K562 (cell line): ENCODE measurements around the gene APP. TPM values are rescaled to one million over a fixed set of nuclear protein-coding genes. Genes with fewer than 3 reads are reported as not detected.

ENCODE experiments used
- ATAC-seq: fragments of 200-7000 bp; cut with Tn5 transposase; 3 replicates; pipeline ENCODE4 v1.9.1; 2020; ENCODE audit warnings: moderate library complexity
- BruUV-seq: library from RNA; stranded (reverse); fragments of 400-500 nt; replicated peaks from 2 replicates; lab custom pipeline; 2021; lab: Mats Ljungman, UMichigan
- CTCF ChIA-PET: fragments of 300-600 bp; formaldehyde crosslinking; extraction: SDS; loops from one replicate; lab custom pipeline; 2021; ENCODE audit warnings: low intra/inter-chr PET ratio; lab: Yijun Ruan, JAX
- POLR2A ChIA-PET: fragments of 300-600, 350-650 bp; sonication (Branson Sonifier 250); formaldehyde crosslinking; extraction: SDS; loops from one replicate; lab custom pipeline; 2021; ENCODE audit warnings: antibody characterized with exemption, inconsistent platforms; lab: Yijun Ruan, JAX
- DNase-seq, 4 experiments: peaks; one replicate each; pipeline versions ENCODE4 v3.0.0 to v3.0.0-alpha.2; 2011 to 2018; ENCODE audit warnings: low spot score in 3 of 4, mixed read lengths in 3 of 4; ENCODE audit errors: extremely low read depth in 1 of 4
- FAIRE-seq: peaks from 2 replicates; lab custom pipeline; 2011; peaks lifted over from hg19 to GRCh38; lab: Jason Lieb, UNC
- H2AFZ ChIP-seq: 2 replicates; pipeline ENCODE4 v1.6.0; 2011; ENCODE audit warnings: low read depth, low read length, control low read depth, inconsistent platforms
- H3K27ac ChIP-seq: fragments of 200-600 bp; 3 replicates; pipeline ENCODE4 v1.8.0; 2011; ENCODE audit warnings: low read depth, mild to moderate bottlenecking, control low read depth, inconsistent platforms, low read length, moderate library complexity, mixed read lengths; ENCODE audit errors: extremely low read depth
- H3K27me3 ChIP-seq, 2 experiments: fragments of 300-600 bp in 1 of 2; 2 replicates in 1 of 2; 3 replicates in 1 of 2; pipeline versions ENCODE4 v1.6.0 to v1.8.0; 2011; ENCODE audit warnings: inconsistent platforms in 2 of 2, low read length in 2 of 2, mild to moderate bottlenecking in 1 of 2, mixed read lengths in 1 of 2, moderate library complexity in 1 of 2; ENCODE audit not compliant: control insufficient read depth in 2 of 2, insufficient read depth in 2 of 2
- H3K36me3 ChIP-seq: fragments of 300-600 bp; 3 replicates; pipeline ENCODE4 v1.8.0; 2011; ENCODE audit warnings: mild to moderate bottlenecking, low read length, inconsistent platforms; ENCODE audit not compliant: control insufficient read depth, insufficient read depth
- H3K4me1 ChIP-seq, 2 experiments: fragments of 200-600 bp in 1 of 2; replicated peaks in 1 of 2; 2 replicates in 1 of 2; 3 replicates in 1 of 2; pipeline versions ENCODE4 v1.5.1 to v1.8.0; 2011; ENCODE audit warnings: inconsistent platforms in 2 of 2, low read length in 2 of 2, mild to moderate bottlenecking in 1 of 2, mixed read lengths in 1 of 2, moderate library complexity in 1 of 2; ENCODE audit not compliant: control insufficient read depth in 2 of 2, insufficient read depth in 2 of 2
- H3K4me2 ChIP-seq: 2 replicates; pipeline ENCODE4 v1.6.1; 2011; ENCODE audit warnings: low read length, control low read depth, inconsistent platforms, mixed read lengths; ENCODE audit not compliant: insufficient read depth
- H3K4me3 ChIP-seq: fragments of 200-600 bp; sonication (generic), shearing (Covaris generic); 2 replicates; pipeline ENCODE4 v1.5.1; 2016; ENCODE audit warnings: control low read depth, inconsistent platforms
- H3K79me2 ChIP-seq: fragments of 200-600 bp; 3 replicates; pipeline ENCODE4 v1.8.0; 2011; ENCODE audit warnings: low read length, inconsistent platforms; ENCODE audit not compliant: control insufficient read depth, insufficient read depth
- H3K9ac ChIP-seq, 2 experiments: 2 replicates each; pipeline versions ENCODE4 v1.6.0 to v1.6.1; 2011; ENCODE audit warnings: low read depth in 2 of 2, low read length in 2 of 2, control low read depth in 1 of 2, inconsistent platforms in 1 of 2, mild to moderate bottlenecking in 1 of 2, mixed read lengths in 1 of 2; ENCODE audit not compliant: insufficient read depth in 1 of 2
- H3K9me1 ChIP-seq: one replicate; pipeline ENCODE4 v1.6.0; 2011; ENCODE audit warnings: inconsistent platforms, mild to moderate bottlenecking, low read length, moderate library complexity; ENCODE audit not compliant: control insufficient read depth, insufficient read depth
- H3K9me3 ChIP-seq: replicated peaks from 2 replicates; pipeline ENCODE4 v1.5.1; 2011; ENCODE audit warnings: low read depth, low read length, inconsistent platforms; ENCODE audit not compliant: control insufficient read depth, insufficient read depth
- H4K20me1 ChIP-seq: replicated peaks from 2 replicates; pipeline ENCODE4 v1.6.1; 2011; ENCODE audit warnings: low read length, inconsistent platforms, mixed read lengths; ENCODE audit not compliant: control insufficient read depth, insufficient read depth
- ARNT ChIP-seq, 2 experiments: fragments of 450-650 bp; IDR thresholded peaks; 2 replicates each; pipeline ENCODE4 v1.6.1; 2016; ENCODE audit warnings: mild to moderate bottlenecking in 1 of 2
- FIP1L1 ChIP-seq: fragments of 200-400 bp; formaldehyde crosslinking; IDR thresholded peaks from 2 replicates; pipeline ENCODE4 v1.6.1; 2018; ENCODE audit warnings: mild to moderate bottlenecking, low read depth, low read length; ENCODE audit not compliant: poor library complexity, severe bottlenecking
- HNRNPH1 ChIP-seq: fragments of 200-400 bp; formaldehyde crosslinking; optimal IDR thresholded peaks from 2 replicates; pipeline ENCODE3; 2017; ENCODE audit warnings: low read depth, mild to moderate bottlenecking, low read length, moderate library complexity
- SMAD2 ChIP-seq: fragments of 150-350 bp; IDR thresholded peaks from 2 replicates; pipeline ENCODE4 v1.6.1; 2014; ENCODE audit warnings: low read depth, mild to moderate bottlenecking, low read length
- STAT5B ChIP-seq: fragments of 250-450 bp; sonication (Bioruptor Pico); IDR thresholded peaks from 2 replicates; pipeline ENCODE4 v1.8.0; 2021; ENCODE audit warnings: mild to moderate bottlenecking, inconsistent platforms
- TFE3 ChIP-seq: fragments of 450-650 bp; formaldehyde crosslinking; IDR thresholded peaks from 2 replicates; pipeline ENCODE4 v1.4.0; 2020; ENCODE audit warnings: mild to moderate bottlenecking, mixed read lengths
- TGIF2 ChIP-seq: sonication (generic); formaldehyde crosslinking; IDR thresholded peaks from 2 replicates; pipeline ENCODE4 v1.8.1; 2022; ENCODE audit warnings: mild to moderate bottlenecking, missing genetic modification reagents, moderate library complexity
- ZBED1 ChIP-seq: IDR thresholded peaks from 2 replicates; pipeline ENCODE4 v1.6.1; 2014
- ZHX1 ChIP-seq: fragments of 150-350 bp; conservative IDR thresholded peaks from 2 replicates; pipeline ENCODE4 v1.6.1; 2014; ENCODE audit warnings: low read length
- ZNF444 ChIP-seq: fragments of 250-450 bp; sonication (Bioruptor Pico); IDR thresholded peaks from 2 replicates; pipeline ENCODE4 v1.4.0; 2020; ENCODE audit warnings: mild to moderate bottlenecking, moderate library complexity
- ZNF445 ChIP-seq: fragments of 250-450 bp; sonication (Bioruptor Pico); IDR thresholded peaks from 2 replicates; pipeline ENCODE4 v1.4.0; 2020; ENCODE audit warnings: low read depth, mild to moderate bottlenecking, moderate library complexity
- ZNF707 ChIP-seq: fragments of 250-450 bp; sonication (Bioruptor Pico); conservative IDR thresholded peaks from 2 replicates; pipeline ENCODE4 v1.8.0; 2022; ENCODE audit warnings: inconsistent platforms, mild to moderate bottlenecking, moderate library complexity
- WGBS: fragments of 100-300 bp; shearing (Covaris generic); methylation state at CpG from one replicate; pipeline ENCODE4 v1.1.6; 2016; ENCODE audit warnings: low coverage, mixed read lengths; ENCODE audit not compliant: insufficient coverage; ENCODE audit errors: missing lambda C conversion rate; 5-methylcytosine and 5-hydroxymethylcytosine counted together
- in situ Hi-C: fragments of 300-500 bp; cut with MboI; formaldehyde crosslinking; loops from 4 replicates; pipeline ENCODE4 v1.15.0; 2018; ENCODE audit warnings: inconsistent platforms, mixed read lengths
- intact Hi-C: fragments of 100-400 bp; cut with micrococcal nuclease; formaldehyde crosslinking; loops from 2 replicates; pipeline ENCODE4 v1.14.2; 2022
- polyA plus RNA-seq, 8 experiments: library from polyadenylated mRNA; depleted of rRNA in 4 of 8; stranded (reverse) in 5 of 8; unstranded in 3 of 8; fragments of >200 nt; fragmentation: Nextera tagmentation in 2 of 8; fragmentation: Illumina TruSeq in 1 of 8; extraction: Ambion mirVana in 2 of 8; extraction: Trizol in 1 of 8; gene quantifications; 2 replicates each; pipeline versions ENCODE4 v1.2.1 to v1.2.3, GENCODE V29; 2011 to 2014; ENCODE audit warnings: inconsistent platforms in 1 of 8, missing spikeins in 1 of 8
- total RNA-seq, 7 experiments: library from RNA; depleted of rRNA in 6 of 7; stranded (reverse); fragments of >200 nt in 6 of 7; fragmentation: Illumina TruSeq in 2 of 7; extraction: Trizol in 2 of 7; gene quantifications; 2 replicates each; pipeline versions ENCODE4 v1.2.1 to v1.2.3, GENCODE V29; 2011 to 2021; ENCODE audit warnings: low replicate concordance in 1 of 7
- TF ChIP-seq, protein P1 (sequence below): sonication (generic); formaldehyde crosslinking; IDR thresholded peaks from 2 replicates; pipeline ENCODE4 v1.8.0; 2022; ENCODE audit warnings: missing genetic modification reagents, mild to moderate bottlenecking, borderline replicate concordance

The APP gene
- total and polyA plus RNA-seq, 9 of the 15 experiments (the other 6 are each of a cell fraction or from before 2014, with no cell fraction given), result 0.01 to 1.5 (median 0.16) TPM; not detected in 5

- Histone ChIP-seq H3K27ac (no peak overlapping the region), H2AFZ (no peak overlapping the region), H3K4me2 (no peak overlapping the region), H3K4me3 (no peak overlapping the region), H3K9me1 (no peaks in the 10 kb centered on the region), H3K79me2 (no peaks in the 10 kb centered on the region), H3K9ac (no peak overlapping the region), H3K36me3 (no peaks in the 10 kb centered on the region), H3K4me1 (no peaks in the 10 kb centered on the region), H4K20me1 (no peaks in the 10 kb centered on the region), H3K9me3 (no peaks in the 10 kb centered on the region), H3K27me3 (peaks cover 0 to 6% of the 10 kb centered on the region in 2 experiments; a peak in 1 of 5 replicates)
- intact Hi-C loops (no loop called here), in situ Hi-C loops (no loop called here)
- ChIA-PET POLR2A (no interaction called here), CTCF (no interaction called here)
- DNase-seq, result no peak
- FAIRE-seq, result no peak
- WGBS, result 0% methylated on average over 1 of the region's 1 CpG
- no TSS peak for BruUV-seq
- TF ChIP-seq ZNF444, result no peak
- no peak for TF ChIP-seq ZBED1
- TF ChIP-seq ZHX1, result no peak
- TF ChIP-seq HNRNPH1, result no peak
- TF ChIP-seq FIP1L1, result no peak
- no peak for TF ChIP-seq TFE3 (CRISPR knock-in tag)
- no peak for TF ChIP-seq ARNT (IDR thresholded peaks at IDR 0.05)
- no peak for TF ChIP-seq SMAD2
- TF ChIP-seq ZNF445 (CRISPR knock-in tag), result no peak
- TF ChIP-seq, protein P1, sequence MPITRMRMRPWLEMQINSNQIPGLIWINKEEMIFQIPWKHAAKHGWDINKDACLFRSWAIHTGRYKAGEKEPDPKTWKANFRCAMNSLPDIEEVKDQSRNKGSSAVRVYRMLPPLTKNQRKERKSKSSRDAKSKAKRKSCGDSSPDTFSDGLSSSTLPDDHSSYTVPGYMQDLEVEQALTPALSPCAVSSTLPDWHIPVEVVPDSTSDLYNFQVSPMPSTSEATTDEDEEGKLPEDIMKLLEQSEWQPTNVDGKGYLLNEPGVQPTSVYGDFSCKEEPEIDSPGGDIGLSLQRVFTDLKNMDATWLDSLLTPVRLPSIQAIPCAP (CRISPR knock-in tag), result no peak
- no peak for TF ChIP-seq STAT5B
- no peak for TF ChIP-seq ZNF707 (CRISPR knock-in tag)
- TF ChIP-seq TGIF2 (CRISPR knock-in tag), result no peak
- no peak for ATAC-seq
Measured at GRCh38 chr21:25910809-25911208, 259.8 kb downstream of the APP start.
